Mucosa of rectum (tissue), 2 donors: Measurements from ENCODE around the gene GSTA2.

ENCODE experiments used
- H3K27ac ChIP-seq, 2 donors: one replicate each; pipeline ENCODE4 v1.7.0; 2013; ENCODE audit warnings: inconsistent platforms in 2 of 2, low read depth in 2 of 2, low read length in 2 of 2
- H3K27me3 ChIP-seq, 2 donors: one replicate each; pipeline ENCODE4 v1.7.0; 2013; ENCODE audit warnings: low read length in 2 of 2; ENCODE audit not compliant: control insufficient read depth in 2 of 2, insufficient read depth in 2 of 2
- H3K36me3 ChIP-seq, 2 donors: one replicate each; pipeline ENCODE4 v1.7.0; 2013; ENCODE audit warnings: low read length in 2 of 2; ENCODE audit not compliant: control insufficient read depth in 2 of 2, insufficient read depth in 2 of 2
- H3K4me1 ChIP-seq, 2 donors: one replicate each; pipeline ENCODE4 v1.7.0; 2013; ENCODE audit warnings: low read length in 2 of 2, mild to moderate bottlenecking in 1 of 2; ENCODE audit not compliant: control insufficient read depth in 2 of 2, insufficient read depth in 2 of 2
- H3K4me3 ChIP-seq, 2 donors: one replicate each; pipeline ENCODE4 v1.7.0; 2013; ENCODE audit warnings: low read length in 2 of 2
- H3K9ac ChIP-seq, 2 donors: one replicate each; pipeline ENCODE4 v1.7.0; 2013; ENCODE audit warnings: low read length in 2 of 2, low read depth in 1 of 2, mild to moderate bottlenecking in 1 of 2
- H3K9me3 ChIP-seq, 2 donors: one replicate each; pipeline ENCODE4 v1.7.0; 2013; ENCODE audit warnings: low read length in 2 of 2; ENCODE audit not compliant: control insufficient read depth in 2 of 2
- donor health status: healthy.
- donor health status: Normal muscosa, but diverticular disease.

GSTA2 gene

DNA sequence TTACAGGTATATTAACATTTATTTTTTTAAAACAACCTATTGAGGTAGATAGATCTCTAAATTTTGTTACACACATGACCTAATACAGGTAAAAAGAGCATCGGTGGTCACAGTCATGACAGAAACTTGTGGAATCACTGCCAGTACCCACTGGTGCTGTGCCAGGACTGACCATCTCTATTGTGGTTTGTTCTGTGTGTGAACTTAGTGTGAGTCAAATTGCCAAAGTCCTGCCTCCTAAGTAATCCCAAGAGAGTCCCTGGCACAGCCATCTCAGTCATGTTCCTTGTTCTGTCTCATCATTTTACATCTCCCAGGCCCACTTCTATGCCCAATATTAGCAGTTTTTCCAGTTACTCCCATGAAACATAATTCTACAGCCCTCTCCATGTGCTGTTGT lies 21.4 kb downstream of the GSTA2 start:
- no peak overlapping the region for H3K4me3 ChIP-seq
- H3K4me1 ChIP-seq = no peaks in the 10 kb centered on the region
- H3K27ac ChIP-seq = no peak overlapping the region
- H3K9ac ChIP-seq = no peak overlapping the region
- no peaks in the 10 kb centered on the region for H3K9me3 ChIP-seq
- H3K36me3 ChIP-seq = no peaks in the 10 kb centered on the region
- no peaks in the 10 kb centered on the region for H3K27me3 ChIP-seq

DNA sequence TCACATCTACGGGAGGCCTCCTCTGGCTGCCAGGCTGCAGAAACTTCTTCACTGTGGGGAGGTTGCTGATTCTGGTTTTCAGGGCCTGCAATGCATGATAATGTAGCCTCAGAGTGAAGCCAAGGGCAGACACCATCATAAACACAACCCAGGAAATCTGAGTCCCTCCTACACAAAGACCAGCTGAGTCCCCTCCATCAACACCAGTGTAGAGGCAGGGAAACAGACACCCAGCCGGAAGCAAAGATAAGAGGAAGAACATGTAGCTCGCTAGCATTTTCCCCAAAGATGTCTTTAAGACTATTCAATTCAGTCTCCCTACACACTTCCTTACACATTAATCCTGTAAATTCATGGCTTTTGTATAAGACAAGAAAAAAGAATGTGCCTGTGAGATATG lies 23.6 kb downstream of the GSTA2 start:
- Histone ChIP-seq H3K4me3 (no peak overlapping the region), H3K36me3 (no peaks in the 10 kb centered on the region), H3K27me3 (no peaks in the 10 kb centered on the region), H3K9me3 (no peaks in the 10 kb centered on the region), H3K27ac (no peak overlapping the region), H3K4me1 (no peaks in the 10 kb centered on the region), H3K9ac (no peak overlapping the region)

GRCh38 chr6:52739134-52739533 lies 24.1 kb downstream of the GSTA2 start:
- Histone ChIP-seq H3K4me3 (no peak overlapping the region), H3K9me3 (no peaks in the 10 kb centered on the region), H3K36me3 (no peaks in the 10 kb centered on the region), H3K27me3 (no peaks in the 10 kb centered on the region), H3K4me1 (no peaks in the 10 kb centered on the region), H3K27ac (no peak overlapping the region), H3K9ac (no peak overlapping the region)

- H3K4me3 ChIP-seq = no peak overlapping the region
- H3K36me3 ChIP-seq = no peaks in the 10 kb centered on the region
- H3K4me1 ChIP-seq = no peaks in the 10 kb centered on the region
- no peaks in the 10 kb centered on the region for H3K27me3 ChIP-seq
- no peak overlapping the region for H3K9ac ChIP-seq
- H3K27ac ChIP-seq = no peak overlapping the region
- H3K9me3 ChIP-seq = no peaks in the 10 kb centered on the region
These were observed 27.1 kb downstream of the GSTA2 start for GRCh38 chr6:52736145-52736544.

- no peak overlapping the region for H3K4me3 ChIP-seq
- no peaks in the 10 kb centered on the region for H3K36me3 ChIP-seq
- H3K9ac ChIP-seq = no peak overlapping the region
- H3K27ac ChIP-seq = no peak overlapping the region
- H3K4me1 ChIP-seq = no peaks in the 10 kb centered on the region
- H3K9me3 ChIP-seq = no peaks in the 10 kb centered on the region
- no peaks in the 10 kb centered on the region for H3K27me3 ChIP-seq
These were observed 28.2 kb downstream of the GSTA2 start for GRCh38 chr6:52735071-52735470.

DNA sequence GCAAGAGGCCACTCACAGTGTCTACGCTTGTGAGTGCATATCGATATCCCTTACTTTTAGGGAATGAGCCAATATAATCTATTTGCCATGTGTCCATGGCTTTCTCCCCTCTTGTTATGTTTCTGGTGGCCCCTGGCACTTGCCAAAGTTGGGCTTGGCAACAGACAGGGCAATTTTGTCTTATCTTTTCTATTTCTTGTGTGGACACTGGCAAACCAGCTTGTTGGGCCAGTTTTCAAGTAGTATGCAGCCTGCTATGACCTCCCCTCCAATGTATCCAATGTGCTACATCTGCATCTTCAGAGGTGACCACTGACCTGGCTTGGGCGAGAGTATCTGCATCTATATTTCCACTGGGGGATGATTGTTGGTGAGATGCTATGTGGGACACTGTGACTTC lies 29.2 kb downstream of the GSTA2 start:
- no peaks in the 10 kb centered on the region for H3K36me3 ChIP-seq
- no peak overlapping the region for H3K9ac ChIP-seq
- H3K4me1 ChIP-seq = no peaks in the 10 kb centered on the region
- no peaks in the 10 kb centered on the region for H3K9me3 ChIP-seq
- no peak overlapping the region for H3K4me3 ChIP-seq
- H3K27ac ChIP-seq = no peak overlapping the region
- no peaks in the 10 kb centered on the region for H3K27me3 ChIP-seq

- Histone ChIP-seq H3K9me3 (no peaks in the 10 kb centered on the region), H3K4me1 (no peaks in the 10 kb centered on the region), H3K27ac (no peak overlapping the region), H3K27me3 (no peaks in the 10 kb centered on the region), H3K4me3 (no peak overlapping the region), H3K9ac (no peak overlapping the region), H3K36me3 (no peaks in the 10 kb centered on the region)
These were observed 30.1 kb downstream of the GSTA2 start for GRCh38 chr6:52733172-52733571.

DNA sequence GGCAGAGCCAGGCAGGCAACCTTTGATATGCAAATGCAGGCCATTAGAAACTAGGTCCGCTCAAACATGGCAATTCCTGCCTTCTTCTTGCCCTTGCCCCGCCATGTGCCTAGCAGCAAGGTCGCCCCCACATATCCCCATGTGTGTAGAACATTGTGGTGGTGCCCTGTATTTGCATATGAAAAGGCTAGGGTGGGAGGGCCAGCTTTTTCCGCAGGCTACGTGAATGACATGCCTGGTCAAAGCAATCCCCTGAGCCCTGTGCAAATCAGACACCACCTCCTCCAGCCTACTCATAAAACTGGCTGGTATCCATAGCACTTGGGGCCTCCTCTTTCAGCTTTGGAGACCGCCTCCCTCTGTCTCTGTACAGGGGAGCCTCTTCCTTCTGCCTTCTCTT lies 31.6 kb downstream of the GSTA2 start:
- H3K9ac ChIP-seq = no peak overlapping the region
- no peak overlapping the region for H3K27ac ChIP-seq
- H3K36me3 ChIP-seq = no peaks in the 10 kb centered on the region
- no peaks in the 10 kb centered on the region for H3K9me3 ChIP-seq
- H3K4me3 ChIP-seq = no peak overlapping the region
- no peaks in the 10 kb centered on the region for H3K27me3 ChIP-seq
- H3K4me1 ChIP-seq = no peaks in the 10 kb centered on the region

- H3K4me1 ChIP-seq = peaks cover 10 to 11% of the 10 kb centered on the region in 2 donors
- H3K27me3 ChIP-seq = no peaks in the 10 kb centered on the region
- H3K9me3 ChIP-seq = no peaks in the 10 kb centered on the region
- H3K4me3 ChIP-seq = no peak overlapping the region
- H3K9ac ChIP-seq = no peak overlapping the region
- H3K36me3 ChIP-seq = no peaks in the 10 kb centered on the region
- H3K27ac ChIP-seq = no peak overlapping the region
These were observed 33.7 kb downstream of the GSTA2 start for GRCh38 chr6:52729576-52729975.

DNA sequence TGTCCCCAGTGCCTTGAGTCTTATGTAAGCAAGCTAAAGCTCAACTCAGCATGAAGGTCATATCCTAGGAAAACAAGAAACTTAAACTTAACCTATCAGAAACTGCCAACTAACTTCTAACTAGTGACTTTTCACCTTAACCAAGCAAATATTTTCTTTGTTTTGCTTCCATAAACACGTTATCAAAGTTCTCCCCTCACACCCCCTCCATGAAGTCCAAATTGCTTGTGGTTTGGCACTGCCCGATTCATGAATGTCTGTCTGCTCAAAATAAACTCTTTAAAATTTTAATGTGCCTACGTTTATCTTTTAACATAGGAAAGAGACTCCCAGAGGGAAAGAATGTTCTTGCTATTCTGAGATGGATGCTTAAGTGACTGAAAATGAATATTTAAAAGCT lies 34.9 kb downstream of the GSTA2 start:
- Histone ChIP-seq H3K4me1 (peaks cover 12 to 17% of the 10 kb centered on the region in 2 donors), H3K36me3 (no peaks in the 10 kb centered on the region), H3K9me3 (no peaks in the 10 kb centered on the region), H3K9ac (no peak overlapping the region), H3K4me3 (no peak overlapping the region), H3K27ac (no peak overlapping the region), H3K27me3 (no peaks in the 10 kb centered on the region)

DNA sequence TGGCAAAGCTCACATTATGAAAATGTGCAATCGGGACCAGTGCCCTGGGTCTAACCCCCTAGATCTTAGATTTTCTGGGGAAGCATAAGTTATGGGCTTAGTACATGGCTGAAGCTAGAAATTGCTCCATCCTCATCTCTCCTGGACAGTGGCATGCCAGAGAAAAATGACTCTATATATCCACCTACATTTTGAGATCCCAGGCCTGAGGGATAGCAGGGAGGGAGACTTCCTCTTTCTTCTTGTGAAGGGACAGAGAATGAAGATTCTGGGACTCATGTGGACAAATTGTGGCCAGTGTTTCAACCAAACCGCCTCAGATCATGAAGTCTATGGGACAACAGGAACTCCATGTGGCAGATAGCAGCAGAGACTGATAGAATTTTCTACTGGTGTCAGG lies 35.4 kb downstream of the GSTA2 start:
- Histone ChIP-seq H3K27ac (no peak overlapping the region), H3K9me3 (no peaks in the 10 kb centered on the region), H3K4me3 (no peak overlapping the region), H3K36me3 (no peaks in the 10 kb centered on the region), H3K4me1 (peaks cover 12 to 17% of the 10 kb centered on the region in 2 donors), H3K27me3 (no peaks in the 10 kb centered on the region), H3K9ac (no peak overlapping the region)
